ENCODE data around the gene INSR.
"Not testable (repeated sequence)": the region's sequence is repeated elsewhere in the genome, so short reads cannot be mapped to it uniquely, and the experiment has no call there.

INSR gene

DNA sequence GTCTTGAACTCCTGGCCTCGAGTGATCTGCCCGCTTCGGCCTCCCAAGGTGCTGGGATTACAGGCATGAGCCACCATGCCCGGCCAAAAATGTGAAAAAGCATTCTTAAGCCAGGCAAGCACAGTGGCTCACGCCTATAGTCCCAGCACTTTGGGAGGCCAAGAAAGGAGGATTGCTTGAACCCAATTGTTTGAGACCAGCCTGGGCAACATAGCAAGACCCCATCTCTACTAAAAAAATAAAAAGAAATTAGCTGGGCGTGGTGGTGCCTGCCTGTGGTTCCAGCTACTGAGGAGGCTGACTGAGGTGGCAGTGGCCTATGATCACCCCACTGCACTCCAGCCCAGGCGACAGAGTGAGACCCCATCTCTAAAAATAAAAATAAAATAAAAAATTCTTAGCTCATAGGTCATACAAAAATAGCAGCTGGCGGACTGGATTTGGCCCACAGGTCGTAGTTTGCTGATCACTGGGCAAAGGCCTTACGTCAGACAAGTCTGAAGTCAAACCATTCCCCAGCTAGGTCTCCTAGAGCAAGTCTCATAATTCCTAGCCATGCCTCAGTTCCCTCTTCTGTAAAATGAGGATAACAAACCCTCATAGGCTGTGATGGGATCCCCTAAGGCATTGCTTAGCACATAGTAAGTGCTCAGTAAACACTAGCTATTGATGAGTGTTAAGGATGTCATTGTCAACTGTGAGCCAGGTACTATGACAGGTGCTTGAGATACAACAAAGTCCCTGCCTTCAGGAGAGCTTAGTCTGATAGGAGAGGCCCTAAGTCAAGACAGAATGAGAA is 36.0 kb downstream of the INSR start:
- no peak for DNase-seq

DNA sequence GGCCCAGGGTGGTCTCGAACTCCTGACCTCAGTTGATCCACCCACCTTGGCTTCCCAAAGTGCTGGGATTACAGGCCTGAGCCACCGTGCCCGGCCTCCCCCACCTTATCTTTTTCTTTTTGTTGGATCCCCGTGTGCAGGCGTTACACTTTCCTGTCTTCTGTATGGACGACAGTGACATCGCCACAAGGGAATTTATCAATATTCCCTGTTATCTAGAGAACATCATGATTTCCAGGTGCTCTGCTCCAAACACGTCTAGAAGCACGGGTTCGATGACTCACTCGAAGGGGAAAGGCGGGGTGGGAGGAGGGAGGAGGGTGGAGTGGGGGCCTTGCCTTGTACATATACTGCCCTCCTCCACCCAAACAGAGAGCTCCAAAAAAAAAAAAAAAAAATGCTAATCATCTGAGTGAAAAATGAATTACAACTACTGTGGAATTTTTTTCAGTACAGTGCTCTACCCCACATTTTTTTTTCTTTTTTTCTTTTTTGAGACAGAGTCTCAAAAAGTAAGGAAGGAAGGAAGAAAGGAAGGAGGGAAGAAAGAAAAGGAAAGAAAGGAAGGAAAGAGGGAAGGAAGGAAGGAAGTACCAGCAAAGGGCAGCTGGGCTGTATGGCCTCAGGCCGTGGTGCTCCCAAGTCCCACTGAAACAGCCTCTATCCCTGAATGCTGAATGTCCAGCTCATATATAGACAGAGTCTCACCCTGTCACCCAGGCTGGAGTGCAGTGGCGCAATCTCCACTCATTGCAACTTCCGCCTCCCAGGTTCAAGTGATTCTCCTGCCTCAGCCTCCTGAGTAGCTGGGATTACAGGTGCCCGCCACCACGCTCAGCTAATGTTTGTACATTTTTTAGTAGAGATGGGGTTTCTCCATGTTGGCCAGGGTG is 36.8 kb downstream of the INSR start:
- peak in 1 of 4 experiments; percentile 15 for DNase-seq

- DNase-seq, result no peak
Measured at GRCh38 chr19:7255631-7256030, 38.6 kb downstream of the INSR start.

- DNase-seq, result no peak
Measured at GRCh38 chr19:7255119-7255518, 39.1 kb downstream of the INSR start.

DNA sequence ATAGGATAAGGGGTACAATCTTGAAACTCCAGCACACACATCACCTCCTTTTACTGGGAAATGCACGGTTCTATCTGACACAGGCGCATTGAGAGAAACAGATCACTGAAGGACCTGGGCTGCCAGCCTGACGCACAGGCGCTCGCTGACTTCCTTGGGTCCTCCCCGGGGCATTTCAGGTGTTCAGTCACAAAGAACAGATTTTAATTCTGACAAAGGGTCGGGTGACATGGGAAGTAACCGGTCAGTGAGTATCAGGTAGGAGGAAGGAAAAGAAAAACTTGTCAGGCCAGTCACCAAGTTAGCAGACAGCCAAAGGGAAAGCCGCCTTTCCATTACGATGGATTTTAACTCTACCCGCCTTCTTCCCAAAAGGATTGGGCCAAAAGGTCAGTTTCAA is 39.6 kb downstream of the INSR start:
- no peak for DNase-seq

DNA sequence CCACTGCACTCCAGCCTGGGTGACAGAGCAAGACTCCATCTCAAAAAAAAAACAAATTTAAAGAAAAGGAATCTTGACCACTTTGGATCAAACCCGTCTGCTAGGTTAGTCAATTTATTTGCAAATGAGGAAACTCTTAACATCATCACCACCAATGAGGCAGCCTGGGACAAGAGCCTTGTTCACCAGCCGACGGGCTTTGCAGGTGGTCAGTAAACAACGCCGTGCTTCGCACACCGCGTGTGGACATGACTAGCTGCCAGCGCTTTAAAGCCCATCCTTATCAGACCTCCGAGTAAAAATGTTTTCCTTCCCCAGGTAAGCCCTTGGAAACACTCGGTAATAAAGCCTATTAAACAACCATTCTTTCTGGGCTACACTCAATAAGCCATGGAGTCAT is 41.9 kb downstream of the INSR start:
- no peak for DNase-seq

- DNase-seq, result peak; percentile 56 to 78 (median 67)
Measured at GRCh38 chr19:7251494-7251893, 42.7 kb downstream of the INSR start.

DNA sequence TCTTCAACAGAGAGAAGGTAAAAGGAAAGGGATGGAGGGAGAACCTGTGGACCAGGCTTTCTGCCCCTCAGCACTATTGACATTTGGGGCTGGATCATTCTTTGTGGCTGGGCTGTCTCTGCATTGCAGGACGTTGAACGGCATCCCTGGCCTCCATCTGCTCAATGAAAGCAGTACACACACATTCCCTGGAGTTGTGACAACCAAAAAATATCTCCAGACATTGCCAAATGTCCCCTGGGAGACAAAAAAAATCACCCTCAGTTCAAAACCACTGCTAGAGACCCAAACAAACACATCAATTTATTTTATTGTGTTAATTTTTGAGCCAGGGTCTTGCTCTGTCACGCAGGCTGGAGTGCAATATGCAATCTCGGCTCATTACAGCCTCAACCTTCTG is 43.3 kb downstream of the INSR start:
- no peak for DNase-seq

DNA sequence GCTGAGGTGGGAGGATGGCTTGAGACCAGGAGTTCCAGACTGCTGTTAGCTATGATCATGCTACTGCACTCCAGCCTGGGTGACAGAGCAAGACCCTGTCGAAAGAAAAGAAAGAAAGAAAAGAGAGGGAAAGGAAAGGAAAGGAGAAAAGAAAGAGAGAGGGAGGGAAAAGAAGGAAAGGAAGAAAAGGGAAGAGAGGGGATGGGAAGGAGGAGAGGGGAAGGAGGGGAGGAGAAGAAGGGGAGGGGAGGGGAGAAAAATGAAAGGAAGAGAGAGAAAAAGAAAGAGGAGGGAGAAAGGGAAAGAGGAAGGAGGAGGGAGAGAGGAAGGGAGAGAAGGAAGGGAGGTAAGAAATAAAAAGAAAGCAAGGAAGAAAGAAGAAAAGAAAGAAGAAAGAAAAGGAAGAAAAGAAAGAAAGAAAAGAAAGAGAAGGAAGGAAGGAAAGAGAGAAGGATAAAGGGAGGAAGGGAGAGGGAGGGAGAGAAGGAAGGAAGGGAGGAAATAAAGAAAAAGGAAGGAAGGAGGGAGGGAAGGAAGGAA is 44.1 kb downstream of the INSR start:
- no peak for DNase-seq

DNA sequence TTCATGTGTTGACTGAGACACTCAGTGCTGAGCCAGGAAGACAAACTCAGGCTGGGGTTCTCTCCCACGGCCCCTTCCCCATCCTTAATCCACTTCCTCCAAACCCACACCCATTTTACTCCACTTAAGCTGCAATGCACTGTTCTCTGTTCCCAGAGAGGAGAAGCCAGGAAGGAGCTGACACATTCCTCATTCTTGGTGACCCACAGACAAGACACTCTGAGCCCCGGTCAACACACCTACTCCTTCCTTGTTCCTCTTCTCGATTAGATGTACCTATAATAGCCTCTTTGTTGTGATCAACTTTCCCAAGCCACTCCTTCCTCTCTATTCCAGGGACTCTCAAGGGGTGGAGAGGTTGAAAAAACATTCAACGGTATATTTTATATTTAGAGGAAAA is 47.1 kb downstream of the INSR start:
- DNase-seq, result peak; percentile 52 to 78 (median 69)

DNA sequence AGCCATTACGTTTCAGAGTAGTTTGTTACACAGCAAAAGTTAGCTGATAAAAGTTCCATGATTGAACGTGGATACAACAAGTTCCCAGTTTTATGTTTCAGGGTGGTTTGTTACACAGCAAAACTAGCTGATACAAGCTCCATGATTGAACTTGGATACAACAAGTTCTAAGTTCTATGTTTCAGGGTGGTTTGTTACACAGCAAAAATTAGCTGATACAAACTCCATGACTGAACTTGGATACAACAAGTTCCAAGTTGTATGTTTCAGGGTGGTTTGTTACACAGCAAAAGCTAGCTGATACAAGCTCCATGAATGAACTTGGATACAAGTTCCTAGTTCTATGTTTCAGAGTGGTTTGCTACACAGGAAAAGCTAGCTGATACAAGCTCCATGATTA is 47.6 kb downstream of the INSR start:
- DNase-seq, result no peak

GRCh38 chr19:7242601-7243258 is 51.5 kb downstream of the INSR start:
- peak; percentile 50 to 81 (median 60) for DNase-seq

DNA sequence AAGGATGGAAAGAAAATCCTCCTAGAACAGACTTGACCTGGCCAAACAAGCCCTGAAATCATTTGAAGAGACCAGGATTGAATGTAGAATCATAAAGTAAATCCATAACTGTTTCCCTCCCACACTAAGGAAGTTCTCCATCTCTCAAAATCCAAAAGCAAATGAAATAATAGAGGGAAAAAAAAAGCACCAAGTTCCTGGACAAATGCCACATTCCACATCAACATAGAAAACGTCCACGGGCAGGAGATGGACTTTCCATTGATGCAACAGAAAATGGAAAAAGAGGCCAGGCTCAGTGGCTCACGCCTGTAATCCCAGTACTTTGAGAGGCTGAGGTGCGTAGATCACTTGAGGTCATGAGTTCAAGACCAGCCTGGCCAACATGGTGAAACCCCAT is 56.2 kb downstream of the INSR start:
- no peak for DNase-seq

DNA sequence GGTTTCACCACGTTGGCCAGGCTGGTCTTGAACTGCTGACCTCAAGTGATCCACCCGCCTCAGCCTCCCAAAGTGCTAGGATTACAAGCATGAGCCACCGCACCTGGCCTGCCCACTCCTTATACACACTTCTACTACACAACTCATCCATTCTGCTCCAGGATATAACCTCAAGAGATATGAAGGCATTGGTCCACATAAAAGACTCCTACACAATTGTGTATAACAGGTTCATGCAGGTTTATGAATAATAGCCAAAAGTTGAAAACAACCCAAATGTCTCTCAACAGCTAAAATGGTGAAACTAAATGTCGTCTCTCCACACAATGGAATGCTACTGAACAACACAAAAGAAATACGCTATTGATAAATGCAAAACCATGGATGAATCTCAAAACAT is 58.1 kb downstream of the INSR start:
- DNase-seq, result no peak

DNA sequence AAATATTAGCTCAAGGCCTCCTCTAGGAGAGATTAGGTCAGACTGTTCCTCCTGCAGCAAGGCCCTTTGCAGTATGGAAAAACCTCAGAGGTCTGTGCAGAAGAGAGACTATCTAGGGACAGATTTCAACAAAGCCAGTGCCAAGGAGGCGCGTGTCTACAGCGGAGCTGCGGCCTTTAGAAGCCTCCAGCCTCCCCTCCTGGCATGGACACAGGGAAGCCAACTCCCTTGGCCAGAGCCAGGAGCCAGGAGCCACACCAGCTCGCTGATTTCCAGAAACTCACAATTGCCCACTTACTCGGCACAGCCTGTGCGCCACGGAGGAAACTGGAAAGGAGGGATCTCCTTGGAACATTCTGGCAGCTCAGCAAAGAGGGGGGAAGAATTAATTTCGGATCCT is 63.4 kb downstream of the INSR start:
- no peak for DNase-seq

DNA sequence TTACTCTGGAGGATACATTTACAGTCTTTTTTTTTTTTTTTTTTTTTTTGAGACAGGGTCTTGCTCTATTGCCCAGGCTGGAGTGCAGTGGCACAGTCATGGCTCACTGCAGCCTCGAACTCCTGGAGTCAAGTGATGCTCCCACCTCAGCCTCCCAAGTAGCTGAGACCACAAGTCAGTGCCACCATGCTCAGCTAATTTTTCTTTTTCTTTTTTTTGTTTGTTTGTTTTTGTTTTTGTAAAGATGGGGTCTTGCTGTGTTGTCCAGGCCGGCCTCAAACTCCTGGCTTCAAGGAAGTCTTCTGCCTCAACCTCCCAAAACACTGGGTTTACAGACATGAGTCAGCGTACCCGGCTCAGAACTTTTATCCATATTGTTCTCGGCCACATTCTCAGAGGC is 64.5 kb downstream of the INSR start:
- DNase-seq, result no peak

- DNase-seq, result no peak
Measured at GRCh38 chr19:7228935-7229541, 65.2 kb downstream of the INSR start.

DNA sequence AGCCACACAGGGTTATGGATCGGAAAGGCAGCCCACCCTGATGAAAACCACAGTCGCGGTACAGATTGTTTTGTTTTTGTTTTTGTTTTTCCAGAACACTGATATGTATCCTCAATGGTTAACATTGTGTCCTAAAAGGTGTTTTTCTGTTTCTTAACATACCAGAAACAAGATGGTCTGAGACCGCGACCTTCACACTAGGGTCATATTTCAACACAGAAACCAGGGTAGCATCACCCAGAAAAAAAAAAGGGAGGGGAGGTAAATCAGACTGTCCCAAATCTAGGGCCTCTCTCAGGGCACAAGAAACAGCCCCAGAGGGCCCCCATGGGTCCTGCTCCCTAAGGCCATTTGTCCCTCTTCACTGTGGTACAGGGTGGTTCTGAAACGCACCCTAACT is 66.5 kb downstream of the INSR start:
- DNase-seq, result no peak

DNA sequence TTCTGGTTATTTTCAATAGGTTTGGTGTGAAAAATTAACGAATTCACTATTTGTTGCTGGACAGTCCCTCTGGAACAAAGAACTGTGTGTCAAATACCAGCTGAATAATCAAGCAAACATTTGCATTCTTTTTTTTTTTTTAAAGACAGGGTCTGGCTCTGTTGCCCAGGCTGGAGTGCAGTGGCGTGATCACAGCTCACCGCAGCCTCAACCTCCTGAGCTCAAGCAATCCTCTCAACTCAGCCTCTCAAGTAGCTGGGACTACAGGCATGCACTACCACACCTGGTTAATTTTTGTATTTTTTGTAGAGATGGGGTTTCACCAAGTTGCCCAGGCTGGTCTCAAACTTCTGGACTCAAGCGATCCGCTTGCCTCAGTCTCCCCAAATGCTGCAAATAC is 67.1 kb downstream of the INSR start:
- not testable (repeated sequence) for DNase-seq

DNA sequence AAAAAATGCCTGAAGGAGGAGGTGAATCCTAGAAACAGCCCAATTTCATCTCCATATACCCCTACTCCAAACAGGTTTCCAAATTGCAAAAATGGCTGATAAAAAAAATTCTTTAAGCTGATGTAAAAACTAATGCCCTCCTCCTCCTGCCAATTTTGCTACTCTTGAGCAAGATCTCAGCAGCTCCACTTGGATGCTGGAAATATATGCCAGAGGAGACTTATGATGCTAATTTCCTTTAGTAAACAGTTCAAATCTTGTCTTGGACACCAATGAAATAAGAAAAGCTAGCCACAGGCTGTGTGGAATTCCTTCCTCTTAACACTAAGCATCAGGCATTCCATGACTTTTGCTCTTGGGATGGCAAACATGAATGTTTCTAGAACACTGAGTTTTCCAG is 67.5 kb downstream of the INSR start:
- DNase-seq, result no peak

DNA sequence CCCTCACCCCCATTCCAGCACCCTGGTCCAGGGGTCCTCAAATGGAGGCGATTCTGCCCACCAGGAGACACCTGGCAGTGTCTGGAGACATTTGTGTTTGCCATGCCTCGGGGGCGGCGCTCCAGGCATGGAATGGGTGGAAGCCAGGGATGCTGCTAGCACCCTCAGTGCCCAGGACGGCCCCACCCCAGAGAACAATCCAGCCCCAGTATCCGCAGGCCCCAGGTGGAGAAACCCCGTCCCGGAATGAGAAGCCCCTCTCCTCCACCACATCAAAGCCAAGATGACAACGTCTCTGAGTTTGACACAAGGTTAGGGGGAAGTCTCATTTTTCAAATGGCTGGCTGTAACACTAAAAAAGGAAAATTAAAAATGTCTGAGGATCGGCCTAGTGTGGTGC is 68.5 kb downstream of the INSR start:
- no peak for DNase-seq

- no peak for DNase-seq
Measured at GRCh38 chr19:7224995-7225394, 69.2 kb downstream of the INSR start.

DNA sequence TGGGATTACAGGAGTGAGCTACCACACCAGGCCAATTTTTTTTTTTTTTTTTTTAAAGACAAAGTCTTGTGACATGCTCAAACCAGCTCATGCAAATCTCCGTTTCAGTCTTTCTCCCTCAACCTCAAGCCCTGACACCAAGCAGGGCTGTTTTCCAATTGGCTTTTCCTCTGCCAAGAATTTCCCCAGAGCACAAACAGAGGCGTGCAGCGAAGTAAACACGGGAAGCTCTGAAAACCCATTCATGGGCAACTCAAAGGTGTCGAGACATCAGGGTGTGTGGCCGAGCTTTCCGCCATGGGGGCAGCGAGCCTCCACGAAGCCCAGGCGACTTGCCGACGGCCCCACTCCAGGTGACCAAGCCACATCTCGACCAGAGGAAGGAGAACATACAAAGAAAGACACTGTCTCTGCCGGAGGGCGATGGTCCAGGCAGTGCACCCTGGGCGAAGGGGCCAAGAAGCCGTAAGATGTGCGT is 70.0 kb downstream of the INSR start:
- no peak for DNase-seq

Measured in suppressor macrophage (primary cell).